Suppressor macrophage treated with lipopolysaccharide for 4 hours (primary cell): ENCODE measurements around the gene ASB2.

ENCODE experiments used
- DNase-seq: peaks from one replicate; pipeline ENCODE4 v3.0.0-alpha.2; 2020

ASB2 gene

GRCh38 chr14:93976477-93977057, at the start of gene ASB2:
TSS of gene ASB2 (minus strand) at chr14:93976570. CDS start at chr14:93964539, 12,031 bp downstream.
- DNase-seq = peak; percentile 37

- no peak for DNase-seq
Measured at GRCh38 chr14:94025720-94026119, 49.4 kb upstream of the ASB2 start.

GRCh38 chr14:94024549-94024948, 48.2 kb upstream of the ASB2 start:
- DNase-seq = no peak

- peak; percentile 25 for DNase-seq
Measured at GRCh38 chr14:94022532-94023411, 46.4 kb upstream of the ASB2 start.

- peak; percentile 61 for DNase-seq
Measured at GRCh38 chr14:94021416-94022157, 45.2 kb upstream of the ASB2 start.

GRCh38 chr14:94021001-94021400, 44.6 kb upstream of the ASB2 start:
- DNase-seq = peak; percentile 86

GRCh38 chr14:94020267-94020666, 43.9 kb upstream of the ASB2 start:
- no peak for DNase-seq

GRCh38 chr14:94019329-94019728, 43.0 kb upstream of the ASB2 start:
- DNase-seq = no peak

GRCh38 chr14:94018308-94018707, 41.9 kb upstream of the ASB2 start:
- no peak for DNase-seq

GRCh38 chr14:94016446-94016976, 40.1 kb upstream of the ASB2 start:
- DNase-seq = no peak

GRCh38 chr14:94015223-94015622, 38.9 kb upstream of the ASB2 start:
- no peak for DNase-seq

GRCh38 chr14:94014382-94014781, 38.0 kb upstream of the ASB2 start:
- DNase-seq = no peak

GRCh38 chr14:94011795-94012194, 35.4 kb upstream of the ASB2 start:
- no peak for DNase-seq

- no peak for DNase-seq
Measured at GRCh38 chr14:94010625-94011024, 34.3 kb upstream of the ASB2 start.

GRCh38 chr14:94009767-94010166, 33.4 kb upstream of the ASB2 start:
- DNase-seq = no peak

GRCh38 chr14:94008234-94008633, 31.9 kb upstream of the ASB2 start:
- DNase-seq = no peak

GRCh38 chr14:94005324-94006073, 29.1 kb upstream of the ASB2 start:
- DNase-seq = peak; percentile 28

- DNase-seq = no peak
Measured at GRCh38 chr14:94004015-94004414, 27.6 kb upstream of the ASB2 start.

- DNase-seq = no peak
Measured at GRCh38 chr14:94003397-94003796, 27.0 kb upstream of the ASB2 start.

GRCh38 chr14:94001501-94002396, 25.4 kb upstream of the ASB2 start:
- DNase-seq = peak; percentile 82

GRCh38 chr14:94001016-94001415, 24.6 kb upstream of the ASB2 start:
- DNase-seq = no peak

- no peak for DNase-seq
Measured at GRCh38 chr14:94000267-94000666, 23.9 kb upstream of the ASB2 start.
